KMS-11 (cell line): ENCODE measurements around the gene STON2.

Source experiments
- H2AFZ ChIP-seq: fragments of 200-600 bp; sonication (generic); 2 replicates; pipeline ENCODE4 v1.6.1; 2016; ENCODE audit warnings: antibody characterized with exemption, mixed run types, low read depth
- H3K27ac ChIP-seq: fragments of 200-600 bp; sonication (generic); 2 replicates; pipeline ENCODE4 v1.6.1; 2016; ENCODE audit warnings: mild to moderate bottlenecking, mixed run types
- H3K27me3 ChIP-seq: fragments of 200-600 bp; sonication (generic); 2 replicates; pipeline ENCODE4 v1.6.1; 2017; ENCODE audit warnings: mild to moderate bottlenecking, low read depth, mixed run types, moderate library complexity; ENCODE audit not compliant: insufficient read depth
- H3K36me3 ChIP-seq: fragments of 200-600 bp; sonication (generic); 2 replicates; pipeline ENCODE4 v1.6.1; 2017; ENCODE audit warnings: mild to moderate bottlenecking, mixed run types; ENCODE audit not compliant: insufficient read depth
- H3K4me1 ChIP-seq: fragments of 200-600 bp; sonication (generic); 2 replicates; pipeline ENCODE4 v1.6.1; 2016; ENCODE audit warnings: mild to moderate bottlenecking, low read depth, mixed run types; ENCODE audit not compliant: poor library complexity, severe bottlenecking
- H3K4me2 ChIP-seq: fragments of 200-600 bp; sonication (generic); 2 replicates; pipeline ENCODE4 v1.7.0; 2016; ENCODE audit warnings: mild to moderate bottlenecking, mixed run types
- H3K4me3 ChIP-seq: fragments of 200-600 bp; sonication (generic); IDR thresholded peaks from 2 replicates; pipeline ENCODE4 v1.6.1; 2017; ENCODE audit warnings: low read depth, low read length, mixed read lengths; ENCODE audit not compliant: insufficient read depth
- H3K79me2 ChIP-seq: fragments of 200-600 bp; sonication (generic); 2 replicates; pipeline ENCODE4 v1.6.1; 2016; ENCODE audit warnings: low read depth, mixed run types; ENCODE audit not compliant: insufficient read depth
- H3K9ac ChIP-seq: fragments of 200-600 bp; sonication (generic); 2 replicates; pipeline ENCODE4 v1.6.1; 2016; ENCODE audit warnings: mild to moderate bottlenecking, mixed run types
- H4K20me1 ChIP-seq: fragments of 200-600 bp; sonication (generic); 2 replicates; pipeline ENCODE4 v1.6.1; 2016; ENCODE audit warnings: mild to moderate bottlenecking, mixed run types; ENCODE audit not compliant: insufficient read depth
- TF ChIP-seq, protein P1 (sequence below): fragments of 200-600 bp; sonication (generic); conservative IDR thresholded peaks from 2 replicates; pipeline ENCODE4 v1.6.1; 2017; ENCODE audit warnings: low read depth, mild to moderate bottlenecking, antibody characterized with exemption, low read length, moderate library complexity, mixed read lengths

Gene STON2

DNA sequence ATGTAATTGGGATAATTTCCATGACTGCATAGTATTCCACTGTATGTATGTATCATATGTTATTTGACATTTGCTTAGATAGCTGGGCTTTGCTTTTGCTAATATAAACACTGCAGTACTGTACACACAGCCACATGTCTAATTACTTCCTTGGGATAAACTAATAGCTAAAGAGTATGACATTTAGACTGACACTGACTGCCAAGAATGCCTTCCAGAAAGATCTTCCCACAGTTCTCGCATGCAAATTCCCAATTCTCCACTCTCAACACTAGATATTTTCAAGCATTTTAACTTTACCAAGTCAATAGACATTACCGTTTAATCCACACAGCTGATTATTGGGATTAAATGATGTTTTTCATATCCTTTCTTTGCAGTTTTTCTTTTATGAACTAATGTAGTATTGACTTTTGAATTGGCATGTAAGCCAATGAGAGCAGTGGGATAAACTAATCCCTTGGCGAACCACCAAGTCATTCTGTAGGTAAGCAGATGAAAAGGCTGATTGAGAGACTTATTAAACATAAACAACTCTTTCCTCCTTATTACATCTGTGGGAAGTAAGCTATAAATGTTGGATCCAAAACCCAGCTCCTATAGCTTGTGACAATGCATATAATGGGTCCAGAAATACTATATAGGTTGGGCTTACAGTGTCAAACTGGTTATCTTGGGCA lies 55.5 kb downstream of the STON2 start:
- H3K4me1 ChIP-seq, result peaks cover 19% of the 10 kb centered on the region

DNA sequence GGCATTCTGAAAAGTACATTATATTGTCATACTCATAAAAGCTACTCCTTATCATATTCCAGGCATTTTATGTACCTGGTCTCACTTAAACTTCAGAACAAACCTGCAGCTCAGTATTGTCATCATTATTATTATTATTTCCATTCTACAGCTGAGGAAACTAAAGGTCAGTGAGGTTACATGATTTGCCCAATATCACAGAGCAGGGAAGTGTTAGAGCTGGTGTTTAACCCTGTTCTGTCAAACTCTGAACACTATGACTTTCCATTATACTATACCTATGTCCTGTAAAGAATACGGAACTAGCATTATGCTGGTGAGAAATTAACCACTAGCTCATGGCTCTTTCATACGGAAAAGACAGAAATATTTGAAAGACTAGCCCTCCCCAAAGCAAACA lies 56.4 kb downstream of the STON2 start:
- peaks cover 88% of the 10 kb centered on the region for H3K79me2 ChIP-seq
- H3K36me3 ChIP-seq, result no peaks in the 10 kb centered on the region
- TF ChIP-seq, protein P1, sequence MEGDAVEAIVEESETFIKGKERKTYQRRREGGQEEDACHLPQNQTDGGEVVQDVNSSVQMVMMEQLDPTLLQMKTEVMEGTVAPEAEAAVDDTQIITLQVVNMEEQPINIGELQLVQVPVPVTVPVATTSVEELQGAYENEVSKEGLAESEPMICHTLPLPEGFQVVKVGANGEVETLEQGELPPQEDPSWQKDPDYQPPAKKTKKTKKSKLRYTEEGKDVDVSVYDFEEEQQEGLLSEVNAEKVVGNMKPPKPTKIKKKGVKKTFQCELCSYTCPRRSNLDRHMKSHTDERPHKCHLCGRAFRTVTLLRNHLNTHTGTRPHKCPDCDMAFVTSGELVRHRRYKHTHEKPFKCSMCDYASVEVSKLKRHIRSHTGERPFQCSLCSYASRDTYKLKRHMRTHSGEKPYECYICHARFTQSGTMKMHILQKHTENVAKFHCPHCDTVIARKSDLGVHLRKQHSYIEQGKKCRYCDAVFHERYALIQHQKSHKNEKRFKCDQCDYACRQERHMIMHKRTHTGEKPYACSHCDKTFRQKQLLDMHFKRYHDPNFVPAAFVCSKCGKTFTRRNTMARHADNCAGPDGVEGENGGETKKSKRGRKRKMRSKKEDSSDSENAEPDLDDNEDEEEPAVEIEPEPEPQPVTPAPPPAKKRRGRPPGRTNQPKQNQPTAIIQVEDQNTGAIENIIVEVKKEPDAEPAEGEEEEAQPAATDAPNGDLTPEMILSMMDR, result no peak
- H2AFZ ChIP-seq, result no peak overlapping the region
- H4K20me1 ChIP-seq, result peaks cover 24% of the 10 kb centered on the region
- no peak overlapping the region for H3K9ac ChIP-seq
- H3K27me3 ChIP-seq, result no peaks in the 10 kb centered on the region
- no peak overlapping the region for H3K27ac ChIP-seq
- H3K4me2 ChIP-seq, result no peak overlapping the region
- H3K4me3 ChIP-seq, result no peak overlapping the region
- peaks cover 15% of the 10 kb centered on the region for H3K4me1 ChIP-seq

More for the DNA sequence above, 55.5 kb downstream of the STON2 start:
- no peak overlapping the region for H3K4me3 ChIP-seq
- no peak overlapping the region for H2AFZ ChIP-seq
- no peak overlapping the region for H3K9ac ChIP-seq
- no peak overlapping the region for H3K4me2 ChIP-seq
- H3K27me3 ChIP-seq, result no peaks in the 10 kb centered on the region
- H3K79me2 ChIP-seq, result peaks cover 92% of the 10 kb centered on the region
- H3K36me3 ChIP-seq, result no peaks in the 10 kb centered on the region
- peaks cover 27% of the 10 kb centered on the region for H4K20me1 ChIP-seq
- H3K27ac ChIP-seq, result no peak overlapping the region
- TF ChIP-seq, protein P1, result no peak

DNA sequence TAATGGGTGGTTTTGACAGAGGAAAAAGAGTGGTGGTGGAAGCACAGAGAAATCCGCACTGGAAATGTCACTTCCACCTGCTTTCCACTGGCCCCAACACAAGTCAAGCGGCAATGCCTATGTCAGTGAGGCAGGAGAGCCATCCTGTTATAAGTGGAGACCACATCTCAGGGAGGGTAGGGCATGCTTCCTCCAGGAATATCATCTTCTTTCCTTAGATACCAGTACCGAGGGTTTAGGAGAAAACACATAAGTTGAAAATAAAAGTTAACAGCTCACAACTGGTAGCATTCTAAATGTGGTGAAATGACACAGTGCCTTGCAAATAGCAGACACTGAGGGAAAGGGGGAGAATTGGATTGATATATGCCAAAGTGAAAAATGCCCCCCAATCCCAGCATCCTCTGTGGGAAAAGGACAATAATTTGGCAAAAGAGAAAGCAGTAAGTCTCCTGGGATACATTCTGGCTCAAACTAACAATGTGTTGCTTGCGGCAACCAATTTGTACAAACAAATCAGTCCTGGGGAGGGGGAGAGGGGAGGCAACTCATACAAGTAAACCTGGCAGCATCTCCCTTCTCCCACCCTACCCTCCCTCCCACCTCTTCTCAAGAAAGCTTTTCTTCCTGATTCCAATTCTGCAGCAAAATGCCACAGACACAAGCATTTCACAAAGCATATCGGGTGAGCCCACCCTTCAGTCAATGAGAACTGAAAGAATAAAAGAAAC lies 57.1 kb downstream of the STON2 start:
- TF ChIP-seq, protein P1, result no peak

DNA sequence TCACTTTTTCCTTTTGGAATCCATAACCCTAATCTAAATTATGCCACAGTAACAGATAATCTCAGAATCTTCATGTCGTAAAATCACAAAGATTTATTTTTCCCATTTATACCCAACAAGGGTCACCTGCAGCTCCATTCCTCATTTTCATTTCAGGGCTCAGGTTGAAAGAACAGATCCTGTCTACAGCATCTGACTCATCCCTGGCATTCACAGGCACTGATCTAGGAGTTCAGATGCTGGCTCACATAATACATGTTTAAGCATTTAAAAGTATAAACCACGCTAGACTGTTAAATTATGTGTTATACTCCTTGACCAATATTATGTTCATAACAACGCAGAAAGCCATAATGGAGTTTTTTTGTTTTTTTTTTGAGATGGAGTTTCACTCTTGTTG lies 58.3 kb downstream of the STON2 start:
- Histone ChIP-seq H3K27ac (no peak overlapping the region), H4K20me1 (peaks cover 6% of the 10 kb centered on the region; the same call in 1 of the 2 replicates), H2AFZ (no peak overlapping the region), H3K4me3 (no peak overlapping the region), H3K4me2 (no peak overlapping the region), H3K9ac (no peak overlapping the region), H3K27me3 (no peaks in the 10 kb centered on the region), H3K4me1 (peaks cover 14% of the 10 kb centered on the region), H3K79me2 (peaks cover 87% of the 10 kb centered on the region), H3K36me3 (no peaks in the 10 kb centered on the region)
- TF ChIP-seq, protein P1, result no peak

More for the DNA sequence above, 57.1 kb downstream of the STON2 start:
- Histone ChIP-seq H3K9ac (no peak overlapping the region), H3K27me3 (no peaks in the 10 kb centered on the region), H3K36me3 (no peaks in the 10 kb centered on the region), H3K4me1 (peaks cover 14% of the 10 kb centered on the region), H3K4me3 (no peak overlapping the region), H3K27ac (no peak overlapping the region), H4K20me1 (peaks cover 17% of the 10 kb centered on the region), H3K79me2 (peaks cover 88% of the 10 kb centered on the region), H3K4me2 (no peak overlapping the region), H2AFZ (no peak overlapping the region)
